GM20000 (cell line): Measurements from ENCODE around the gene FAM227B.

Experiments
- DNase-seq: peaks from one replicate; pipeline ENCODE4 v3.0.0; 2012; ENCODE audit warnings: low spot score
- CTCF ChIP-seq: IDR thresholded peaks from 2 replicates; pipeline ENCODE4 v1.5.1; 2012; ENCODE audit warnings: mild to moderate bottlenecking, control low read depth; ENCODE audit errors: extremely low read depth, missing control alignments

Gene FAM227B

GRCh38 chr15:49278751-49279150 lies 341.9 kb downstream of the FAM227B start:
- no peak for TF ChIP-seq CTCF
- DNase-seq: no peak
